NCI-H128 (cell line): ENCODE results near the gene OR4D1.

Experiments
- DNase-seq: peaks from one replicate; lab custom pipeline; 2025; ENCODE audit not compliant: unreplicated experiment; lab: John Stamatoyannopoulos, UW

OR4D1 gene

DNA sequence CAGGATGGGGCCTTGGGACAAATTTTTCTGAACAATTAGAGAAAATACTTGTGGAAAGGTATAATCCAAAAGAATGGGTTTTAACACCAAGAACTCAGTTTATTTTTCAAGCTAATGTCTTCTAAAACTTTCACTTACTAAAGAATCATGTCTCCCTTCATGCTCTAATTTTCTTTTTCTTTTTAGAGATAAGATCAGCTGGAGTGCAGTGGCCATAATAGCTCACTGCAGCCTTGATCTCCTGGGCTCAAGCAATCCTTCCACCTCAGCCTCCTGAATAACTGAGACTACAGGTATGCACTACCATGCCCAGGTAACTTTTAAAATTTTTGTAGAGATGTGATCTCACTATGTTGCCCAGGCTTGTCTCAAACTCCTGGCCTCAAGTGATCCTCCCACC, 5.5 kb downstream of the OR4D1 start:
- no peak for DNase-seq

DNA sequence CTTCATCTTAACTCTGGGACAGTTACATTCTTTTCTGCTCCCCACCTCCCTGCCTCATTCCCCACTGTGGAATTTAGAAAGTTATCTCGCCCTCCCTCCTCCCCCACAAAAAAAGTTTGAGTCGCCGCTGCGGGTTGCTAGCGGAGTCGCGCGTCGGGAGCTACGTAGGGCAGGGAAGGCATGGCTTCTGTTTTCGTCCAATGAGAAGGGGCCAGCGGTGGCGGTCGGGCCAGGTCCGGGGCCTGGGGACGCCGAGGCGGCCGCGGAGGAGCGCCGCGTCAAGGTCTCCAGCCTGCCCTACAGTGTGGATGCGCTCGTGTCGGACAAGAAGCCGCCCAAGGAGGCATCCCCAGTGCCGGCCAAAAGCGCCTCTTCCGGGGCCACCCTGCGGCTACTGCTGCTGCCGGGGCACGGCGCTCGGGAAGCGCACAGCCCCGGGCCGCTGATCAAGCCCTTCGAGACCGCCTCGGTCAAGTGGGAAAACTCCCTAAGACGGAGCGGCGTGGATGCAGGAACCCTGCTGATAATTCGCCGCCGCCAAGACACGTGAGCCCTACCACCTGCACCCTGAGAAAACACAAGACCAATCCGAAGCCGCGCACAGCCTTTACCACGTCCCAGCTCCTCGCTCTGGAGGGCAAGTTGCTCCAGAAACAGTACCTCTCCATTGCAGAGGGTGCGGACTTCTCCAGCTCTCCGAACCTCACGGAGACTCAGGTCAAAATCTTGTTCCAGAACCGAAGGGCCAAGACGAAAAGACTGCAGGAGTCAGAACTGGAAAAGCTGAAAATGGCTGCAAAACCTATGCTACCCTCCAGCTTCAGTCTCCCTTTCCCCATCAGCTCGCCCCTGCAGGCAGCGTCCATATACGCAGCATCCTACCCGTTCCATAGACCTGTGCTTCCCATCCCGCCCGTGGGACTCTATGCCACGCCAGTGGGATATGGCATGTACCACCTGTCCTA, 8.9 kb downstream of the OR4D1 start:
- DNase-seq, result no peak

DNA sequence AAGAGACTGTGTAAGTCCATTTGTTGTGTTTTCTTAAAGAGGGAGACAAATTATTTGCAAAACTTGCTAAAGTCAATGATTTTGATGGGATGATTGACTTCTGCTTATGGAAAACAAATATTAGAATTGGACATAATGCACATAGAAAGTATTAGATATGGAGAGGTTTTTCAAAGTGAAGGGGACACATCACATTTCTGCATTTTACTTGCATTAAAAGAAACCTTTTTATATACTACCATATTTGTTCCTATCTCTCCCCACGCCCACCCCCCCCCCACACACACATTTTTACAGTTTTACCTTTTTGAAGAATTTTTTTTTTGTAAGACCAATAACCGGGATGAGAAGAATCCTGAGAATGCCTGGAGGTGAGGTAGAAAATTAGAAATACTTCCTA, 10.0 kb downstream of the OR4D1 start:
- DNase-seq, result no peak

DNA sequence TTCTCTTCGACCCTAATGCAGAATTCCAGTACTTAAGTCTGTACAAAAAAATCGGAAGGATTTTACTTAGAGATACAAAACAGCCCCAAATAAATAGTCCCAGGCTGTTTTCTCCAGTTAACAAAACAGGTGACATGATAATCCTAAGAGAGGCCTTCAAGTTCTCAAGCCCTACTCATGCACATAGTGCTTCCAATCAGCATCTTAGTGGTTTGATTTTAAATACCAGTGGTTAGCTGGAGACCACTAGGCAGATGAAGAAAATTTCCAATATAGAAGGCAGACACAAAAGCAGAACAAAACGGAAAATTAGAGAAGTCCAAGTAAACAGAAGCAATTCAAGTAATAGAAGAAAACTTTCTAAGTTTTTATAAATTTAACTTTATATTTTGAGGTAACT, 13.4 kb downstream of the OR4D1 start:
- no peak for DNase-seq

DNA sequence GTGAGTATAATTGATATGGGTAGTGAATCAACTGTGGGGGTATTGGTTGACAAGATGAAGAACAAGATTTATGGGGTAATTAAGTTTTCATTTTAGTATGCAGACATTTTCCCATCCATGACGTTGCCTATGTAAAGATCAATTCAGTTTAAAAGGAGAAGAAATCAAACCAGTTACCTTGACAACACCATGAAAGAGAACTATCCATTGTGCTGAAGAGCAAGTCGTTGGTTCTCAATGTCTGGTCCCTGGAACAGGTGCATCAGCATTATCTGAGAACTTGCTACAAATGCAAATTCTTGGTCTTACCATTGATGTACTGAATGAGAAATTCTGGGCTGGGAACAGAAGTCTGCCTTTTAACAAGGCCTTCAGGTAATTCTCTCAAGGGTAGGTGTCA, 17.8 kb downstream of the OR4D1 start:
- DNase-seq, result no peak

DNA sequence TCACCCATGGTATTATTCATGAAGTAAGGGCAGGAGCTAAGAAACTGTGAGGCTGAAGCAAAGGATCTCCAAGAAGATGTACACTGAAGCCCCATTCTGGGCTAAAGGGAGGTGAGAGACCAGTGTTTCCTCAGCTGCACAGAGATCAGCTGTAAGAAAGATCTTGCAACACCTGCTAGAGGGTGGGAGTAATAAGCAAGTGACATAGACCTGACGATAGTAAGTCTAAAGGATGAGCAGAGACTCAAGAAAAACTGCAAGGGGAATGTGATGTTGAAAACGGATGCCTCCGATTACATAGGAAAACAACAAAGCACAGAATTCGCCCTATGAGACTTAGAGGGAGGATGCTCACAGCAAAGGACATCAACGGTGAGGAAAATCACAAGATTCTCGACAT, 18.5 kb downstream of the OR4D1 start, which contains the start of gene OR4D2:
OR4D2 (plus strand) TSS at position 301 of the 400 bp plus-strand sequence. CDS start 2,674 bp downstream, outside the sequence.
- no peak for DNase-seq

DNA sequence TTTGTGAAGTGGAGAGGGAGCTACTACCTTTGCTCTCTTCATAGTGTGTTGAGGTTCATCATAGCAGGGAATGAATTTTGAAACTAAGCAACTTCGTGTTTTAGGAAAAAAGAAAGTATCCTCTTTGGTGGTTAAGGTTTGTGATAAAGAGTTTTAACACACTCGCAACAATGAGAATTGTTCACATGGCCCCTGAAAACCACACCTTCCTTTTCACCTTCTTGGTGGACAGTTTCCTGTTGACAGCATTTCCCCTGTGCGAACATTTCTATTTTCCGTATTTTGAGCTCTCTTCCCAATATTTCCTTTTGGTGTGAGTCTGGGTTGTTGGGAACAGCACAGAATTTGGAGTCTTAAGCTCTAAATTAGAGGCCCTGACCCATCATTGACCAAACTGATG, 22.4 kb downstream of the OR4D1 start:
- DNase-seq, result no peak

DNA sequence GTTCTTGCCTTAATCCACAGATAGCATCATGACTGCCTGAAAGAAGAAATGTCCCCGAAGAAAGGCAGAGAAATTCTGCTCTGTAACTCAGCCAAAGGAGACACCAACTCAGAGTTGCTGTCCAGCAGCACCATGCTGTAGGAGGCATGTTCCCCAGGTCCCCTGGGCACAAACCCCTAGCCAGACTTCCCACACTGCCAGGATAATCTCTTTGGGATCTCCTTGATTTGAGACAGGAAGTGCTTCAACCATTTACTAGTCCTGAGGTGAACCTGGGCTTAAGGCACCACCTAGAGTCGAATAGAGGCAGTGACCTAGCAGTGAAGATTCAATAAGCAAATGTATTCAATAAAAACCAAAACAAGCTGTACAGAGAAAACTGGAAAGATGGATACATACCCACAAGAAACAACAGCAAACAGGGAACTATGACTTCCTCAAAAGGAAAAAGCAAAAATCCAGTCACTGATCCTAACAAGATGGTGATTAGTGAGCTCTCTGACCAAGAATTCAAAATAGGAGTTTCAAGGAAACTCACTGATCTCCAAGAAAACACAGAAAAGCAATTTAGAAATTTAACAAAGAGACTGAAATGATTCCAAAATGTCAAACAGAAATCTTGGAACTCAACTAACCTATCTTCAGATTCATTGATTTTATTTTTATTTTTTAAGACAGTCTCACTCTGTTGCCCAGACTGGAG, 24.3 kb downstream of the OR4D1 start:
- no peak for DNase-seq

DNA sequence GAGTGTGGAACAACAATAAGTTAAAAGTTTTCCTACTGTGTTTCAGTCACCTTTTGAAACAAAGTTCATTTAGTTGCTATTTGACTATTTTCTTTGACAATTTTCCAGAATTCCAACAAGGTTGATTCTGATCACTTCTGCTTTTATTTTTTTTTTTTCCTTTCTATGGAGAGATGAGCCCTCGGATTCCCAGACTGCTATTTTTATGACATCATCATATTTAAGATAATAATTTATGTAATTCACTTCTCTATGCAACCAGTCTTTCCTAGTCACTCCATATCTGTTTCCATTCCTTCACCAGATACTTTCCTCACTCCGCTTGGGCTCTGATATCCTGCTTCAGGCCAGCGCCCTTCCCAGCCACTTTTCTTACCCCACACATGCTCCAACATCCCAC, 26.7 kb downstream of the OR4D1 start:
- no peak for DNase-seq

DNA sequence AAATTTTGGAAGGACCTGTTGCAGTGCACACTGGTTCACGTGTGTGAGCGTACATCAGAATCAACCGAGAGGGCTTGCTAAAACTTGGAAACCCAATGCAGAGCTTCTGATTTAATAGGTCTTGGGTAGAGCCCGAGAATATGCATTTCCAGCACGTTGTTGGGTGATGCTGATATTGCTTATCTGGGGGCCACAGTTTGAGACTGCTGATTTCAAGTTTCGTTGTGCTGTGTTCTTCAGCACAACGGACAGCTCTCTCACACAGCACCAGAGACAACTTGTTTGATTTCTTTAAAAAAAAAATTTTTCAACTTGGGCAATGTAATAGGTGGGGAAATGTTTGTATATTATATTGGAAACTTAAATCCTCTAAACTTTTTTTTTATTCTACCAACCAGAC, 28.0 kb downstream of the OR4D1 start:
- DNase-seq, result no peak

DNA sequence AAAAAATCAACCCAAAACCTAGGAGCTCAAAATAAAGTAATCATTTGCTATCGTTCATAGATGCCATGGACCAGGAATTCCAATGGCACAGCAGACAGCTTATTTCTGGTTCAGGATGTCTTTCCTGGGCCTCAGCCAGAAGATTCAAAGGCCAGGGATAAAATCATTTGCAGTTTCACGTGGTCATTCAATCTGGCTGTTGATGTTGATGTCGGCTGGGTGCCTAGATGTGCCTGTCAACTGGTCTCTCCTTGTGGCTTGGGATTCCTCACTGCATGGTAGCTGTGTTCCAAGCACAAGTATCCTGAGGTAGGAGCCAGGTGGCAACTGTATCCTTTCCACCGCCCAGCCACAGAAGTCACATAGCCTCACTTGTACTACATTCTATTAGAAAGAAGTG, 33.6 kb downstream of the OR4D1 start:
- DNase-seq, result no peak

DNA sequence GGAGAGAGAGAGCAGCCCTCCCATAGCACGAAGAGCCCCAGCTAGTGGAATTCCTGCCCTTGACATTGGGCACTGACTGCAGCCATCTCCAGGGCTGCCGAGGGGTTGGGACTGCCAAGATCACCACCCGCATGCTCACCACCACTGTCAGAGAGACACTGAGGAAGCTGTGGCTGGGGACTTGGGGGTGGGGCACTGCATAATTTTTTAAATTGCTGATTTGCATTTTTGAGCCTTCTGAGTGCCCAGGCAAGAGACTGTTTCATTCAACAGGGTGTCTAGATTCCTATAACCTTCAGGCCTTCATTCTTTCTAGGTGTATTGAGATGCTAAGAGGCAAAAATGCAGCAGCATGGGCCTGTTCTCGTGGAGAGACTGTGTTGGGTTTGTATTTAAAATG, 35.3 kb downstream of the OR4D1 start:
- no peak for DNase-seq

DNA sequence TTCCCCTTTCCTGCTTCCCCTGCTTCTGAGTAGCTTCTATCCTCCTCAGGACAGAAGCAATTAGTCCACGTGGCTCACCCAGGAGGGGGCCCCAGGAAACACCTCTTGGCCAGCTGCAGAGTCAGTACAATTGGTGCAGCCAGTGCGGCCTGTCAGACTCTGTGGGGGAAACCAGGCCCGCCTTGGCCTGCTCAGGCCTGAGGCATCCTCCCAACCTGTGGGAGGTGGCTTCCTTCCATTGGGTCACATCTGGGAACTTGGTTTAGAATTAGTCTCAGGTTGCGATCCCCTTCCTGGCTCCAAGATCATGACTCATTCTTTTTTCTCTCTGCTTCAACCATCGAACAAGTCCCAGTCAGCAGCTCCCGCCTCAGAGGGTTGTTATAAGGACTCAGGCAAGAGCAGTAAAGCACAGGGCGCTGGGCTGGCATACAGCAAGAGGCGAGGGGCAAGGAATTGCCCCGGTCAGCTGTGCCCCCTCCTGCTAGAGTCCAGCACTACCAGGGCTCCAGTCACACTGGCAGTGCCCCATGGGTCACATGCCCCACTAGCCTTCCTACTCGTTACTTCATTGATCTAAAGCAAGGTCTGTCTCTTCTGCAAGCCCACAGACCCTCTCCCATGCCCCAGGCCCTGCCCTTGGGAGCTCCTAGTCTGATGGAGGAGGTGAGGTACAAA, 36.3 kb downstream of the OR4D1 start:
- DNase-seq, result no peak

DNA sequence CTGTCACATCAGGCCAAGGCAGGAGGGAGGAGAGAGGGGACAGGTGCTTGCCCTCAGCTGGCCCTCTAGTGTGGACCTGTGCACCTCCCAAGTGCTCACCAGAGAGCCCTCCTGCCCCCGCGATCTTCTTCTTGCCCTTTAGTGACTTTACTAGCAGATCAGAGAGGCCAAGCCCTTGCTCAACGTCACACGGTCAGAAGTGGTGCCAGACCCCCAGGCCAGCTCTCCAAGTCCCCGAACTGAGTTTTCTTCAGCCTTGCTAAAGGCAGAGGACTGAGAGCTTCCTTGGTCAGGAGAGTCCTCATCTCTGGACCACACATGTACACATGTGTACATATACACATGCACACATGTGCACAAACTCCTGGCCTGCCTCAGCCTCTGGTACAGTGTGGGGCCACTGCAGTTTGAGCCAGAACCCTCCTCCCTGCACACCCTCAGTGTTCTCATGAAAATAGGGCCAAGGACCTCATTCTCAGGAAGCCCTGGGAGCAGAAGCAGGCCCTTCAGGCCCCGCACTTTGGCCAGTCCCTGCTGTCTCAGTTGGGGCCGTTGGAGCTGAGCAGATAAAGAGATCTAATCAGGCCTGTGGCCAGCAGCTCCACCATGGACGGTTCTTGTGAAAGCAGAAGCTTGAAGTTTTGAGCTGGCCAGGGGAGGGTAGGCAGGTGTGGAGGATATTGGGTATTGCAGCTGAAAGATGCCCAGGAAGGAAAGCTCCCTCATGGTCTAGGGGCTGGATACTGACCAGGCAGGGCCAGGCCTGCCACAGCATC, 37.0 kb downstream of the OR4D1 start:
- DNase-seq, result no peak

DNA sequence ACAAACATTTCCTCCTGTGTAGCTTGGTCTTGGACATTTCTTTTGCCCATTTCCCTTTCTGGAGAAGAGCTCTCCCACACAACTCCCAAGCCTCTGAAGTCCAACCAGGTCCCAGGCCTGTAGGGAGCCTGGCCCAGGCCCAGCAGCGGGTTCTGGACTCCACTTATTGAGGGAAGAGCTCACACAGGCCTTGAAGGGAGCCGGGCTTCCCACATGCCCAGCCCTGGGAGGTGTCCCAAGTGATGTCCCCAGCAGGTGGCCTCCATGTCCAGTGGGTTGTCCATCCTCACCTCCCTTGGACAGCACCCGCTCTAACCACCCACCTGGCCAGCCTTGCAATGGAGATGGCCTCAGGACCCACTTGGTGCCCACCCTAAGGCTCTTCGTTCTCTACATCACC, 38.4 kb downstream of the OR4D1 start:
- DNase-seq, result no peak

DNA sequence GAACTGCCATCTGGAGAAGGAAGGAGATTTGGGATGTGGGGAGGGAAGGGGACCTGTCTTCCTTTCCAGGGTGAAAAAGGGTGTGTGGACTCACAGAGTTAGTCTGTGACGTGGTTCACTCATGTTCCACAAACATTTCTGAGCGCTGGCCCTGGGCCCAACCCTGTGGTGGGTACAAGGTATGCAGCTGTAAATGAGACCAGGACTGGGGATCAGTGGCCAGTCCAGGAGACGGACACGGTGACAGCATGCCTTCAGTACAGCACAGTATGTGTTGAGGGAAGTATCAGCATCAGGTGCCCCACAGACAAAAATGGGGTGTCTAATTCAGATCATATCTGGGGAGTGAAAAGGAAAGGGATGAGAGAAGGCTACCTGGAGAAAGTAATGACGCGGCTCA, 38.9 kb downstream of the OR4D1 start:
- no peak for DNase-seq

DNA sequence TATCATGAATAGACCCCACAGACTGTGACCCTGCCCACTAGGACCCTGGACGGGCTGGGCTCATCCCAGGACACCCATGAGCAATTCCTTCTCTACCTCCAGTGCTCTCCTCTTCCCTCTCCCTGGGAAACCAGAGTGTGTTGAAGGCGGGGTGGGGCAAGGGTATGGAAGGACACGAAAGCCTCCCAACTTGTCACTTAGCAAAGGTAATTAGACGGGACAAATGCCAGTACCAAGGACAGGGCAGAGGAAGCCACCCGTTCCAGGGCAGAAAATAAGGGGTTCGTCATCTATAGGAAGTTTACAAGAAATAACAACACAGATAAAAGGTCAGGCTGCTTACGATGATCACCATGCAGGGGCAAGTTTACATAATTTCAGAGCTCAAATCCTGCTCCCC, 39.5 kb downstream of the OR4D1 start:
- no peak for DNase-seq

DNA sequence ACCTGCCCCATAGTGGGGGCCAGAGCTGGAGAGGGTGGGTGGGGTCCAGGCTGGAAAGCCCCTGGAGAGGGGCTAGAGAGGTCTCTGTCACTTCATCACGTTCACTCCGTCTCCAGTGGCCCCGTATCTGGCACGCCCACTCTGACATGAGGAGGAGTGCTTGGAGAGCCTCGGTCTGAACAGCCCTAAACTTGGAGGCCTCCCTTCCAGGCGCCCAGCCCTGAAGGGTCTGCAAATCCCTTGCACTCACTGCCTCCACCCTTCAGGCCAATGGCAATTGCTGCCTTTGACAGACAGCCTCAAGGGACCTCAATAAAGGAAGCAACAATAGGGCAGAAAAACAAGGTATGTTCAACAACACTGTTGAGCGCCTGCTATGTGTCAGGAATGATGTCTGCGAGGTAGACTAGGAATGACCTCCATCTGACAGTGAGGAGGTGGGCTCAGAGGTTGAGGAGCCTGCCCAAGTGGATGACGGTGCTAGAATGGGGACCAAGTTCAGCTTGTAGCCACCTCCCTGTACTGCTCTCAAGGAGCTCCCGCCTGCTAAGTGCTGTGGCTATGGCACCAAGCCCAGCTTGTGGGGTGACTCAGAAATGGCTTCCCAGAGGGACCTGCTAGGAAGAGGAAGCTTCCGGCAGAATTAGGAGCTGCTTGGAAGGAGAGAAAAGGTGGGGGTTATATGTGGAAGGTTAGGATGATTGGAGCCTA, 41.4 kb downstream of the OR4D1 start:
- DNase-seq, result no peak

DNA sequence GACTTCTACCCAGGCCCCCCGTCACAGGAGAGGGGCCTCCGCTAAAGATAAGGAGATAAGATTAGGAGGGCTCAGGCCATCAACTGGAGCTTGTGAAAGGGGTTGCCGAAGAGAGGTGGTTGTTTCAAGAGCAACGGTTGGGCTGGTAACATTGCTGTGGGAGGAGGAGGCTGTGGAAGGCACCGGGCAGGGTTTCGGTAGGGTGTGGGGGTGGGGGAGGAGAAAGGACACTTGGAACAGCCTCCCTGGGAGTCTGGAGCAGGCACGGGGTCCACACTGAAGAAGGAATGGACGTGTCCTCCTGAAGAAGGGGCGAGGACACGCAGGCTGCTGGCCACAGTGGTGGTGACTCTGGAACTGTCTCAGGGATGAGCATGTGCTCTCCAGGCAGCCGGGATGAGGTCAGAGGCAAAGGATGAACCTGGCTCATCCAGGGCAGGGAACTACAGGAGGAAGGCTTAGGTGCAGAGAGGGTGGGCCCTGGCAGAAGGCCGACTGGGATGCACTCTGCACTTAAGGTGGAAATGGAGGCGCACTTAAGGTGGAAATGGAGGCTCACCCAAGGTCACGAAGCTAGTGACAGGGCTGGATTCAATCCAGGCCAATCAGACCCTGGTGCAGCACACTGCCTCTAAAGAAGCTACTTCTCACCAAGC, 43.2 kb downstream of the OR4D1 start:
- no peak for DNase-seq

DNA sequence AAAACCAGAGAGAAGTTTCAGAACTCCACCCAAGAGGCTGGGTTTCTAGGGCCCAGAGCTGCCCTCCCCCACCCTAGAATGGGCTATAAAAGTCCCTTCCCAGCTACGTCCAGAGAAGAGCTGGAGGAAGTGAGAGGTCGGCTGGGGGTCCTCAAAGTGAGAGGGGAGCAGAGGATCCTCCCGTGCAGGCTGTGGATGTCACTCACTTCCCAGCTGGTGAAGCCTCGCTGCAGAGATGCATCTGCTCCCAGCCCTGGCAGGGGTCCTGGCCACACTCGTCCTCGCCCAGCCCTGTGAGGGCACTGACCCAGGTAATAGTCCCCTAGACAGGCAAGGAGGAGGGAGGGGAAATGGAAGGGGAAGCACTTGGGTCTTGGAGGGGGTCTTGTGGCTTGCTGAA, 44.4 kb downstream of the OR4D1 start, which contains the start of gene EPX:
EPX (plus strand) TSS at position 115 of the 400 bp plus-strand sequence; CDS start at position 236, 121 bp downstream.
- DNase-seq, result no peak
